Neural progenitor cell (in vitro differentiated cells): Measurements from ENCODE around the gene STK36. TPM values are rescaled to one million over a fixed set of nuclear protein-coding genes. Genes with fewer than 3 reads are reported as not detected.

Source experiments
- DNase-seq: peaks from one replicate; pipeline ENCODE4 v3.0.0-alpha.2; 2016; ENCODE audit warnings: low spot score
- H2AFZ ChIP-seq: fragments of 200-600 bp; sonication (generic); replicated peaks from 2 replicates; pipeline ENCODE4 v1.6.1; 2016; ENCODE audit warnings: antibody characterized with exemption
- H3F3A ChIP-seq: fragments of 200-600 bp; sonication (generic); 2 replicates; pipeline ENCODE4 v1.6.1; 2016; ENCODE audit warnings: antibody characterized with exemption, low read depth
- H3K27ac ChIP-seq: fragments of 200-600 bp; sonication (generic); 2 replicates; pipeline ENCODE4 v1.5.1; 2016; ENCODE audit warnings: mild to moderate bottlenecking
- H3K27me3 ChIP-seq: fragments of 200-600 bp; sonication (generic); 2 replicates; pipeline ENCODE4 v1.6.1; 2016; ENCODE audit warnings: mild to moderate bottlenecking, moderate library complexity
- H3K36me3 ChIP-seq: fragments of 200-600 bp; sonication (generic); 2 replicates; pipeline ENCODE4 v1.5.1; 2016
- H3K4me1 ChIP-seq: fragments of 200-600 bp; sonication (generic); 2 replicates; pipeline ENCODE4 v1.6.1; 2016; ENCODE audit warnings: mixed run types
- H3K4me2 ChIP-seq: fragments of 200-600 bp; sonication (generic); 2 replicates; pipeline ENCODE4 v1.6.1; 2016
- H3K4me3 ChIP-seq: fragments of 200-600 bp; sonication (generic); 2 replicates; pipeline ENCODE4 v1.5.1; 2016
- H3K79me2 ChIP-seq: fragments of 200-600 bp; sonication (generic); 2 replicates; pipeline ENCODE4 v1.6.1; 2016; ENCODE audit warnings: low read depth
- H3K9ac ChIP-seq: fragments of 200-600 bp; sonication (generic); 2 replicates; pipeline ENCODE4 v1.6.1; 2016
- H3K9me3 ChIP-seq: fragments of 200-600 bp; sonication (generic); 2 replicates; pipeline ENCODE4 v1.5.1; 2016; ENCODE audit warnings: low read depth
- H4K20me1 ChIP-seq: fragments of 200-600 bp; sonication (generic); 2 replicates; pipeline ENCODE4 v1.6.1; 2016; ENCODE audit warnings: low read depth
- H3K27ac Mint-ChIP-seq: 3 replicates; pipeline ENCODE4 v1.8.0; 2021; ENCODE audit warnings: mixed read lengths
- H3K27me3 Mint-ChIP-seq: 2 replicates; pipeline ENCODE4 v1.8.0; 2022; ENCODE audit warnings: low read depth, mild to moderate bottlenecking, inconsistent platforms, moderate library complexity, mixed read lengths; ENCODE audit not compliant: insufficient read depth
- H3K36me3 Mint-ChIP-seq: 3 replicates; pipeline ENCODE4 v1.8.0; 2021; ENCODE audit warnings: mixed read lengths
- H3K4me1 Mint-ChIP-seq: 3 replicates; pipeline ENCODE4 v1.8.0; 2021; ENCODE audit warnings: mixed read lengths
- H3K4me3 Mint-ChIP-seq: 3 replicates; pipeline ENCODE4 v1.8.0; 2021; ENCODE audit warnings: mild to moderate bottlenecking, moderate library complexity, mixed read lengths
- H3K9me3 Mint-ChIP-seq: 3 replicates; pipeline ENCODE4 v1.8.0; 2020; ENCODE audit warnings: mixed read lengths
- CTCF ChIP-seq: fragments of 200-600 bp; sonication (generic); IDR thresholded peaks from 2 replicates; pipeline ENCODE4 v1.5.1; 2017; ENCODE audit warnings: antibody characterized with exemption, mild to moderate bottlenecking
- EZH2 ChIP-seq: fragments of 200-600 bp; sonication (generic); IDR thresholded peaks from 2 replicates; pipeline ENCODE4 v1.6.1; 2017; ENCODE audit warnings: antibody characterized with exemption, mild to moderate bottlenecking, moderate library complexity
- EZH2phosphoT487 ChIP-seq: fragments of 200-600 bp; sonication (generic); IDR thresholded peaks from 2 replicates; pipeline ENCODE4 v1.6.1; 2017; ENCODE audit warnings: antibody characterized with exemption
- total RNA-seq: library from RNA; depleted of rRNA; stranded (reverse); fragments of >200 nt; gene quantifications from 2 replicates; pipeline ENCODE4 v1.2.3, GENCODE V29; 2015; ENCODE audit warnings: low replicate concordance

The STK36 gene
- total RNA-seq, 1 donor from 2014 or later, result 61.4 TPM

- H4K20me1 ChIP-seq, result no peaks in the 10 kb centered on the region
- H3K27ac Mint-ChIP-seq, result no peak overlapping the region
- peaks cover 15% of the 10 kb centered on the region for H3K36me3 Mint-ChIP-seq
- no peak overlapping the region for H3K4me2 ChIP-seq
- H3K9me3 ChIP-seq, result no peaks in the 10 kb centered on the region
- H3K27me3 ChIP-seq, result no peaks in the 10 kb centered on the region
- no peaks in the 10 kb centered on the region for H3K4me1 Mint-ChIP-seq
- no peaks in the 10 kb centered on the region for H3K27me3 Mint-ChIP-seq
- H3F3A ChIP-seq, result no peaks in the 10 kb centered on the region
- no peak overlapping the region for H3K4me3 Mint-ChIP-seq
- no peaks in the 10 kb centered on the region for H3K4me1 ChIP-seq
- H3K27ac ChIP-seq, result no peak overlapping the region
- no peak for DNase-seq
- no peaks in the 10 kb centered on the region for H3K9me3 Mint-ChIP-seq
- no peaks in the 10 kb centered on the region for H3K79me2 ChIP-seq
- no peak overlapping the region for H3K9ac ChIP-seq
- no peaks in the 10 kb centered on the region for H3K36me3 ChIP-seq
- TF ChIP-seq EZH2 (no peak), EZH2phosphoT487 (no peak), CTCF (no peak)
- no peak overlapping the region for H3K4me3 ChIP-seq
- no peak overlapping the region for H2AFZ ChIP-seq
Observed at GRCh38 chr2:218635719-218636118, 36.2 kb upstream of the STK36 start.

GRCh38 chr2:218638372-218638771, 33.5 kb upstream of the STK36 start:
- Histone ChIP-seq H3K27me3 (no peaks in the 10 kb centered on the region), H3K9ac (no peak overlapping the region), H2AFZ (no peak overlapping the region), H3K4me2 (no peak overlapping the region), H4K20me1 (no peaks in the 10 kb centered on the region), H3K4me3 (no peak overlapping the region), H3K36me3 (no peaks in the 10 kb centered on the region), H3K9me3 (no peaks in the 10 kb centered on the region), H3K4me1 (no peaks in the 10 kb centered on the region), H3K79me2 (no peaks in the 10 kb centered on the region), H3K27ac (no peak overlapping the region), H3F3A (no peaks in the 10 kb centered on the region)
- Mint-ChIP-seq H3K27ac (no peak overlapping the region), H3K9me3 (no peaks in the 10 kb centered on the region), H3K36me3 (peaks cover 18% of the 10 kb centered on the region), H3K4me3 (no peak overlapping the region), H3K27me3 (peaks cover 2% of the 10 kb centered on the region), H3K4me1 (no peaks in the 10 kb centered on the region)
- DNase-seq, result no peak
- TF ChIP-seq CTCF, result no peak
- TF ChIP-seq EZH2phosphoT487, result no peak
- no peak for TF ChIP-seq EZH2

- H3K27ac Mint-ChIP-seq, result no peak overlapping the region
- H3K36me3 ChIP-seq, result no peaks in the 10 kb centered on the region
- no peaks in the 10 kb centered on the region for H3F3A ChIP-seq
- H3K9me3 ChIP-seq, result no peaks in the 10 kb centered on the region
- TF ChIP-seq CTCF, result no peak
- TF ChIP-seq EZH2phosphoT487, result no peak
- no peaks in the 10 kb centered on the region for H3K79me2 ChIP-seq
- no peaks in the 10 kb centered on the region for H3K27me3 ChIP-seq
- H2AFZ ChIP-seq, result no peak overlapping the region
- H3K4me3 ChIP-seq, result no peak overlapping the region
- no peaks in the 10 kb centered on the region for H3K4me1 ChIP-seq
- peaks cover 23% of the 10 kb centered on the region for H3K36me3 Mint-ChIP-seq
- H3K4me1 Mint-ChIP-seq, result no peaks in the 10 kb centered on the region
- no peak overlapping the region for H3K4me2 ChIP-seq
- H4K20me1 ChIP-seq, result no peaks in the 10 kb centered on the region
- no peak for DNase-seq
- peaks cover 2% of the 10 kb centered on the region for H3K27me3 Mint-ChIP-seq
- H3K9ac ChIP-seq, result no peak overlapping the region
- no peak overlapping the region for H3K27ac ChIP-seq
- no peaks in the 10 kb centered on the region for H3K9me3 Mint-ChIP-seq
- H3K4me3 Mint-ChIP-seq, result no peak overlapping the region
Observed at GRCh38 chr2:218642121-218642656, 29.7 kb upstream of the STK36 start.
